Peyer's patch (tissue), 4 donors: ENCODE results near the gene ZFYVE9.

ENCODE experiments used
- CTCF ChIP-seq, 6 experiments: fragments of 450-650 bp in 4 of 6; fragments of 200-600 bp in 2 of 6; sonication (generic) in 1 of 6; IDR thresholded peaks; one replicate each; pipeline ENCODE4 v1.5.1; 2017 to 2019; ENCODE audit warnings: antibody characterized with exemption in 6 of 6, mild to moderate bottlenecking in 3 of 6, moderate library complexity in 1 of 6
- POLR2A ChIP-seq, 2 donors: fragments of 450-650 bp; IDR thresholded peaks; one replicate each; pipeline ENCODE4 v1.5.1; 2017; ENCODE audit warnings: antibody characterized with exemption in 2 of 2, mild to moderate bottlenecking in 2 of 2, moderate library complexity in 2 of 2

- TF ChIP-seq CTCF (IDR thresholded peaks at IDR 0.05): no peak
- no peak for TF ChIP-seq POLR2A (IDR thresholded peaks at IDR 0.05)
These were observed 41.0 kb downstream of the ZFYVE9 start for GRCh38 chr1:52182874-52183400.
